Gastroesophageal sphincter (tissue), 4 donors: ENCODE measurements around the gene KRT14. TPM values are rescaled to one million over a fixed set of nuclear protein-coding genes. Genes with fewer than 3 reads are reported as not detected.
"Not testable (repeated sequence)": the region's sequence is repeated elsewhere in the genome, so short reads cannot be mapped to it uniquely, and the experiment has no call there.

ENCODE experiments used
- ATAC-seq: fragments of 150-250 bp; one replicate; pipeline ENCODE4 v1.9.1; 2016; ENCODE audit warnings: mild to moderate bottlenecking, moderate library complexity
- H3K27ac ChIP-seq, 4 donors: fragments of 200-600 bp; sonication (generic) in 3 of 4; 1 replicate in 3 of 4; 2 replicates in 1 of 4; pipeline ENCODE4 v1.5.1; 2016 to 2019
- H3K27me3 ChIP-seq: fragments of 200-600 bp; sonication (generic); one replicate; pipeline ENCODE4 v1.5.1; 2019
- H3K36me3 ChIP-seq, 2 donors: fragments of 200-600 bp; sonication (generic); one replicate each; pipeline ENCODE4 v1.5.1; 2019; ENCODE audit warnings: control low read depth in 1 of 2
- H3K4me1 ChIP-seq, 3 donors: fragments of 200-600 bp; sonication (generic); 1 replicate in 2 of 3; 2 replicates in 1 of 3; pipeline ENCODE4 v1.5.1; 2016 to 2019; ENCODE audit warnings: control low read depth in 2 of 3
- H3K4me3 ChIP-seq, 2 donors: fragments of 200-600 bp; sonication (generic); one replicate each; pipeline ENCODE4 v1.5.1; 2019; ENCODE audit warnings: mild to moderate bottlenecking in 1 of 2, moderate library complexity in 1 of 2
- H3K9me3 ChIP-seq, 3 donors: fragments of 200-600 bp; sonication (generic); one replicate each; pipeline ENCODE4 v1.5.1; 2017 to 2019; ENCODE audit warnings: control low read depth in 2 of 3
- CTCF ChIP-seq, 4 experiments: fragments of 200-600 bp in 2 of 4; fragments of 450-650 bp in 2 of 4; sonication (generic) in 1 of 4; IDR thresholded peaks; one replicate each; pipeline ENCODE4 v1.5.1; 2017 to 2019; ENCODE audit warnings: antibody characterized with exemption in 4 of 4, mild to moderate bottlenecking in 2 of 4, moderate library complexity in 2 of 4
- EP300 ChIP-seq: sonication (generic); formaldehyde crosslinking; IDR thresholded peaks from one replicate; pipeline ENCODE4 v1.6.1; 2017; ENCODE audit warnings: antibody characterized with exemption, mild to moderate bottlenecking
- POLR2A ChIP-seq, 2 donors: fragments of 450-650 bp; IDR thresholded peaks; one replicate each; pipeline ENCODE4 v1.6.1; 2017; ENCODE audit warnings: antibody characterized with exemption in 2 of 2, mild to moderate bottlenecking in 2 of 2, moderate library complexity in 1 of 2
- POLR2AphosphoS5 ChIP-seq: sonication (generic); formaldehyde crosslinking; IDR thresholded peaks from one replicate; pipeline ENCODE4 v1.6.1; 2017; ENCODE audit warnings: antibody characterized with exemption
- WGBS, 2 donors: methylation state at CpG; one replicate each; pipeline ENCODE4 v1.1.5; 2018; ENCODE audit warnings: low coverage in 1 of 2; 5-methylcytosine and 5-hydroxymethylcytosine counted together
- total RNA-seq, 4 donors: library from RNA; depleted of rRNA; stranded (reverse); fragments of >200 nt; gene quantifications; one replicate each; pipeline ENCODE4 v1.1.0, GENCODE V29; 2016

KRT14 gene
- total RNA-seq, 4 donors from 2014 or later: 1.4 to 105 (median 41.1) TPM; not detected in 1

GRCh38 chr17:41632482-41633105, 45.9 kb upstream of the KRT14 start:
- ATAC-seq: no peak
- WGBS, 2 donors: 77 to 88% methylated on average over 3 to 5 of the region's 5 CpGs

GRCh38 chr17:41631898-41632285, 45.2 kb upstream of the KRT14 start:
- TF ChIP-seq POLR2AphosphoS5: no peak
- no peak for TF ChIP-seq POLR2A (IDR thresholded peaks at IDR 0.05)
- 85% methylated on average over 4 of the region's 15 CpGs; no CpG with 5 or more reads in 1 of the 2 donors for WGBS, 2 donors
- H3K27ac ChIP-seq: no peak overlapping the region

More at GRCh38 chr17:41632482-41633105, 45.9 kb upstream of the KRT14 start:
- TF ChIP-seq EP300 (no peak), POLR2AphosphoS5 (no peak), CTCF (IDR thresholded peaks at IDR 0.05) (no peak), POLR2A (IDR thresholded peaks at IDR 0.05) (no peak)
- Histone ChIP-seq H3K27me3 (peaks cover 7% of the 10 kb centered on the region), H3K4me1 (peaks cover 0 to 11% (median 0%) of the 10 kb centered on the region in 3 donors), H3K4me3 (no peak overlapping the region), H3K9me3 (no peaks in the 10 kb centered on the region), H3K27ac (no peak overlapping the region), H3K36me3 (no peaks in the 10 kb centered on the region)

GRCh38 chr17:41631025-41631897, 44.6 kb upstream of the KRT14 start:
- TF ChIP-seq EP300: no peak
- TF ChIP-seq POLR2AphosphoS5: no peak
- no peak for TF ChIP-seq POLR2A (IDR thresholded peaks at IDR 0.05)
- TF ChIP-seq CTCF (IDR thresholded peaks at IDR 0.05): no peak
- Histone ChIP-seq H3K27ac (no peak overlapping the region), H3K36me3 (no peaks in the 10 kb centered on the region), H3K4me1 (peaks cover 0 to 11% (median 0%) of the 10 kb centered on the region in 3 donors), H3K4me3 (no peak overlapping the region), H3K9me3 (no peaks in the 10 kb centered on the region), H3K27me3 (peaks cover 7% of the 10 kb centered on the region)
- 76 to 100% methylated on average over 2 of the region's 8 CpGs for WGBS, 2 donors
- ATAC-seq: no peak

More at GRCh38 chr17:41631898-41632285, 45.2 kb upstream of the KRT14 start:
- peaks cover 0 to 11% (median 0%) of the 10 kb centered on the region in 3 donors for H3K4me1 ChIP-seq
- H3K4me3 ChIP-seq: no peak overlapping the region
- H3K36me3 ChIP-seq: no peaks in the 10 kb centered on the region
- no peak for ATAC-seq
- H3K27me3 ChIP-seq: peaks cover 7% of the 10 kb centered on the region
- no peaks in the 10 kb centered on the region for H3K9me3 ChIP-seq

GRCh38 chr17:41629826-41630670, 43.4 kb upstream of the KRT14 start:
- WGBS, 2 donors: 68% methylated on average over 5 to 6 of the region's 13 CpGs
- no peak for ATAC-seq
- no peak for TF ChIP-seq EP300
- no peak for TF ChIP-seq POLR2AphosphoS5
- Histone ChIP-seq H3K4me1 (peaks cover 0 to 4% (median 0%) of the 10 kb centered on the region in 3 donors), H3K27ac (no peak overlapping the region), H3K4me3 (no peak overlapping the region), H3K9me3 (no peaks in the 10 kb centered on the region), H3K36me3 (no peaks in the 10 kb centered on the region), H3K27me3 (peaks cover 7% of the 10 kb centered on the region)

GRCh38 chr17:41629316-41629715, 42.6 kb upstream of the KRT14 start:
- Histone ChIP-seq H3K4me3 (no peak overlapping the region), H3K9me3 (no peaks in the 10 kb centered on the region), H3K4me1 (no peaks in the 10 kb centered on the region), H3K36me3 (no peaks in the 10 kb centered on the region), H3K27ac (no peak overlapping the region), H3K27me3 (peaks cover 14% of the 10 kb centered on the region)
- TF ChIP-seq POLR2A (IDR thresholded peaks at IDR 0.05) (no peak), POLR2AphosphoS5 (no peak), EP300 (no peak), CTCF (IDR thresholded peaks at IDR 0.05) (no peak)
- WGBS, 2 donors: 93% methylated on average over 3 of the region's 10 CpGs; no CpG with 5 or more reads in 1 of the 2 donors
- ATAC-seq: no peak

GRCh38 chr17:41628621-41629255, 42.0 kb upstream of the KRT14 start:
- H3K9me3 ChIP-seq, H3K4me3 ChIP-seq, H3K27ac ChIP-seq, H3K36me3 ChIP-seq, ATAC-seq, H3K4me1 ChIP-seq: not testable (repeated sequence)
- H3K27me3 ChIP-seq: peaks cover 19% of the 10 kb centered on the region
- WGBS, 2 donors: 77 to 87% methylated on average over 3 to 7 of the region's 11 CpGs

GRCh38 chr17:41628073-41628370, 41.3 kb upstream of the KRT14 start:
- H3K27ac ChIP-seq, H3K9me3 ChIP-seq, H3K4me1 ChIP-seq, H3K36me3 ChIP-seq, ATAC-seq, H3K4me3 ChIP-seq: not testable (repeated sequence)
- WGBS, 2 donors: no CpG with 5 or more reads among the region's 1 CpG
- peaks cover 24% of the 10 kb centered on the region for H3K27me3 ChIP-seq
